GM18861 (cell line): ENCODE measurements around the gene GPC1.

Experiments
- ATAC-seq: cut with Tn5 transposase; IDR thresholded peaks from one replicate; pipeline ENCODE4 v1.9.1; 2021; ENCODE audit not compliant: unreplicated experiment

Gene GPC1

DNA sequence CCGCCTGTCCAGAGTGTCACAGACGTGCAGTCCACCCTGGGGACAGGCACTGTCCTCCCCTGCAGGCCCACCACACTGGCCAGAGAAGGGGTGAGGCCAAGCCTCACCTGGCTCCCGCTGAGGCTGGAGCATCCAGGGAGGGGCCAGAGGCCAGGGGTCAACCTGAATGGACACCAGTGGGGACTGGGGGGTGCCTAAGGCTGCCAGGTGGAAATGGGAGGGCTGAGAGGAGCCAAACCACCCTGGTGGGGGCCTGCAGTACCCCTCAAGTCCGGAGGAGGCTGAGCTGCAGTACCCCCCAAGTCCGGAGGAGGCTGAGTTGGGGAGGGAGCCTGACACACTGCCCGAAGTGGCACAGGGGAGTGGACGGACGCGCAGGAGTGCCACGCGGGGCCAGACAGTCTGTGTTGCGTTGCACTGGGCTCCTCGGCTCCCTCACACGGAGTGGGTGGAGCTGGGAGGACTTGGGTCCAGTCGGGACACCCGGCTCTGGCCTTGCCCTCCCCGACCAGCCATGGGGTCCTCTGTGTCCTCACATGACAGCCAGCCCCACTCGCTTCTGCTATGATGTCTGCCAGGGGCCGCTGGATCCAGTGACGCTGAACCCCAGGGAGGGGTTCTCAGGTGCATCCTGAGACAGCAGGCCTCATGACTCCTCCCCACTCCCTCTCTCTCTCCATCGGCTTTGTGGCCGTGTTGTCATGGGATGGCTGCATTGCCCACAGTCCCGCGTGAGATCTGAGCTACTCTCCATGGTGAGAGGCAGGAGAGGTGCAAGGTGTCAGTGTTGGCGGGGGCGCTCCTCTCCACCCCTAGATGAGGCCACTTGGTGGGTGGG lies 22.3 kb upstream of the GPC1 start:
- ATAC-seq = no peak

DNA sequence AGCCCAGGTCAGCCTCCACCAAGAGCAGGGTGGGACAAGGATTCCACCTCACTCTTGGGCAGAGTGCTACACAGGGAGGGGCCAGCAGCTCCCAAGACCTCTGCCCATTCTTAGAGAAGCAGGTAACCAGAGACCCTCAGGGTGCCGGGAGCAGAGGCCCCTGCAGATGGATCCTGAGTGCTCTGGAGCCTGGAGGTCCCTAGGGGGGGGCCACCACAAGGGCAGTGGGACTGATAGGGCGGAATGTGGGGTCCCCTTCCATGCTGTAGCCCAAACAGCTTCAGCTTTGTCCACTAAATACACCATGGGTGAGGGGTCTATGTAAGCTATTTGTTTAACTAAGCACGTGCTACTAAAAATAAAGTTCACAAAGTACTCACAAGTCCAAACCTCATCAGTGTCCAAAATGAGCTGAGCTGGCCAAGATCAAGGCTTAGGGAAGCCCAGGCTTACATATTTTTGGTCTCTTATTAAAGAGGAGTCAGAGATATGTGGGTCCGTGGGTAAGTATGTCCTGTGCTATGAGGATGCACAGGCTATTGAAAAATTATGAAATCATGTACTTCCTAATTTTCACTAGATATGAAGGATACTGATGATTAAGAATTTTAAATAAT lies 21.5 kb upstream of the GPC1 start:
- no peak for ATAC-seq

DNA sequence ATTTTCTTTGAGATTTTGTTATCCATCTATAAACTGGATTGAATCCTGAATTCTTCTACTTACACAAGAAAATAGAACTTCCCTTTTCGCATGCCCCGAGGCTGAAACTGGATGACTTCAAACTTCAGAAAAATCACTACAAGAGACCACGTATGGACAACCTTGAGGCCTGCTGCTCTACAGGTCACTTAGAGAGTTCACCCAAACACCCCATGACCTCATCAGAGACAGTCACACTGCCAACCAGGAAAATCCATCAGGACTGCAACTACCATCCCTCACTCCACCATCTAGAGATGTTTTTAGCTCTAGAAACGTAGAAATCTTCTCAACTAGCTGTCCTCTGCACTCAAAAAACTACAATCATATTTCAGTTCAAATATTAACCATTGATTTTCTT lies 18.6 kb upstream of the GPC1 start:
- ATAC-seq = no peak

DNA sequence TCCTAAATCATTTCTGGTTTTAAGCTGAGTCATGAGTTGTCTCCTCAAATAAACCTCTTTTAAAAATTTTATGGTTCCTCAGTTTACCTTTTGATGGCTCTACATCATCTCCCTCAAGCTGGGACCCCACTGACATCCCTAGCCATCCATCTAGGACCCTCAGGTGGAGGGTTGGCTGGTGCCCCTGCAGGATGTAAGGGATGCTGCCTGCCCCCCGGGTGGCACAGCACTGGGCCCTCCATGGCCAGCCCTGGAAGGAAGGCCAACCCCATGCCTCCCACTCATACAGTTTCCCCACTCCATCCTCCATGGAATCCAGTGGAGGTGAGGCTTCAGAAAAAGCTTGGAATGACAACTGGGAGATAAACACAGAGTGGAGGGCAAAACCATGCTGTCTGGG lies 17.2 kb upstream of the GPC1 start:
- ATAC-seq = no peak

DNA sequence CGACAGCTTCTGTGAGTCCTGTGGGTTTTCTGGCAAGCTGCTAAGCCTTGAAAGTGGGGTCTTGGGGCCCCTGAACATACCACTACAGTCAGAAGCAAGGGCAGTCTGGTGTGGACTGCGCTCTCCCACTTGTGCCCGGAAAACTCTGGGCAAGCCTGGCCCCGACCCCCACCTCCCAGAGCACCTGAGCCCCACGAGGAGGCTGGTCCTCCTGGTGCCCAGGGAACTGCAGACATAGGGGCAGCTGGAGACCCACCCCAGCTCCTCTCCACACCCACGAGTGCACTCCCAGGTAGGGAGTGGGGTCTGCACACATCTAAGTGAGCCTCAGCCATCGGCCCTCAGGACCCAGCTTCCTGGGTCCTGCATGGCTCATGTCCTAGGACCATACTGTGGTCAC lies 16.2 kb upstream of the GPC1 start:
- no peak for ATAC-seq

DNA sequence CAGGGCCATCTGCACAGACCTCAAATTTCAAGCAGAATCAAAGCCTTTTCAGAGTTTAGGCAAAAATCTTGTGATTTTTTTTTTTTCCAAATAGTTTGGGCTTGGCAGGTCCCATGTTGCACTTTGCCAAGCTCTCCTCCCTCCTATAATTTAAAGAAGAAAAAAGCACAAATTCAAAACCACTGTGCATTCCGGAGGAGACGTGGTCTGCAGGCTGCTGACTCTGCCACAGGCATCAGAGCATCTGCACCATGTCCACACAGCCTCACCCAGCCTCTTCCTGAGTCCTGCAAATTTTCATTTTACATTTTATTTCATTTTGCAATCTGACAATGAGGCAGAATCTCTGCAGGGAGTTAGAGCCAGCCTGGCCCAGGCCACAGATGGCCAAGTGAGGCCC lies 15.7 kb upstream of the GPC1 start:
- no peak for ATAC-seq

DNA sequence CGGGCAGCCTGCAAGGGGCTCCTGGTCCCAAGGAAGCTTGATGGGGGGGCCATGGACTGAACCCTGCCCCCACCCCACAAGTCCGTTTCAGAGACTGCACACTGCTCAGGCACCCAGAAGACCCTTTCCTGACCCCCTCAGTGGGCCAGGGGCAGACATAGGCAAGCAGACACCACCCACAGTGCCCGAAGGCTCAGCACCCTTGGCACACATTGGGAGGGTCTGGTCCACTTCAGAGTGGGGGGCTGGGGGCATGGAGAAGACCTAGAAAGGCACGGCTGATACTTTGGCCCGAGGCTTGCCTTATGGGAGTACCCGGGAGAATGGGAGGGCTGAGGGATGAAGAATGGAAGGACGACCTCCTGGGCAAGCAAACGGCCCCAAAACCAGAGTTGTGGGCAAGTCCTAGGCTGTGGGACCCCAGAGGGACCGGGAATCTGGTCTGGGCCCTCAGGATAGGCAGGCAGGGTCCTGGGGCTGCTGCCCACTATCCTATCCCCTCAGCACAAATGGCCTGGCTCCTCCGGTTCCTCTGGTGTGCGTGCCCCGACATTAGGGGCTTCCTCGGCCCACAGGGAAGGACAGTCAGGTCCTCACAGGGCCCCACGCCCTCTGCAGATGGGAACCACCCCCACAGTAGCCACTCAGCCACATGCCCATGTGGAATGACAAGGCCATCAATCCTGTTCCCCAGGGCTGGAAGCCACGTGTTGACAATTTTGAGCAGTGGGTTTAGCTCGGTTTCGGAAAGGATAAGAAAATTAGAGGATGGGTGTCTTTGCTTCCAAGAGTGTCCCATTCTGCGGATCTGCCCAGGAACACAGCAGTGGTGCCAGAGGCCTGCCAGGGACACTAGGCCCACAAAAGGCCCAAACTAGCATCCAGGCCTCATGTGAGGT lies 15.0 kb upstream of the GPC1 start:
- ATAC-seq = no peak

DNA sequence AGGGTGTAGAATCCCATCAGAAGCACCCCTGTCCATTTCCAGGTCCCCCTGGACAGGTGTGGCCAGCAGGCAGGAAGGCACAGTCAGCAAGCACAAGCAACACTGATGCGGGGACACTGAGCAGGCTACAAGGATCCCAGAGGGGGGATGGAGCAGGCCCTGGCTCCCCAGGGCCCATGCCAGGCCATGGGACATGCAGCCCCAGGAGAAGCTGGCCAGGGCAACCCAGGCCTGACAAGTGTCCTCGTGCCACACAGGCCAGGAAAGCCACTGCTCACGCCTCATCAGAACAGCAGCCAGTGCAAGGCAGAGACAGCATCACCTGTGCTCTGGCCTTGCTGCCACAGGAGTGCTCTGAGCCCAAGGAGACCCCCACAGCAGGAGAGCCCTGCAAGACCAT lies 14.1 kb upstream of the GPC1 start:
- ATAC-seq = no peak

DNA sequence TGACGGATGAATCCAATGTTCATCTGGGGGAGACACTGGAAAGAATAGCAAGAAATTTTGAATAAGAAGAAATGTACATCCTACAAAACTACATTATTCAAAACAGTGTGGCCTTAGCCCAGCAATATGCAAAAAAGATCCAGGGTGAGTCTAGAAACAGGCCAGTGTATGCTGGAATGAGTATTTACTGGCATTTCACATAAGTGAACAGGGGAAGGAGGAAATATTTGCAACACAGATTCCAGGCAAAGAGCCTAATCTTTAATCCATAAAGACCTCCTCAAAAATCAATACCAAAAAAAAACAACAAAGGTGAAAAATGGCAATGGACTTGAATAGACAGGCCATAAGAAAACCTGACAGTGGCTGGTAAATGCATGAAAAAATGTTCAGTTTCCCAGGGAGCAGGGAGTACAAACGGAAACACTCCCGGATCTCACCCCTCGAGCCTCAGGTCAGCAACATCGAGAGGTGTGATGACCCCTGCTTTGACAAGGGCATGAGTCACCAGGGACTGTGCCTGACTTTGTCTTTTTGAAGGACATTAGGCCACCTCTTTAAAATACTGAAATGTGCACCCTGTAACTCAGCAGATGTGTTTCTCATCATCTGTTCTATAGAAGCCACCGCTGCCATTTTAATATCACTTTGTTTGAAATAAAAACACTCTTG lies 12.7 kb upstream of the GPC1 start:
- no peak for ATAC-seq

DNA sequence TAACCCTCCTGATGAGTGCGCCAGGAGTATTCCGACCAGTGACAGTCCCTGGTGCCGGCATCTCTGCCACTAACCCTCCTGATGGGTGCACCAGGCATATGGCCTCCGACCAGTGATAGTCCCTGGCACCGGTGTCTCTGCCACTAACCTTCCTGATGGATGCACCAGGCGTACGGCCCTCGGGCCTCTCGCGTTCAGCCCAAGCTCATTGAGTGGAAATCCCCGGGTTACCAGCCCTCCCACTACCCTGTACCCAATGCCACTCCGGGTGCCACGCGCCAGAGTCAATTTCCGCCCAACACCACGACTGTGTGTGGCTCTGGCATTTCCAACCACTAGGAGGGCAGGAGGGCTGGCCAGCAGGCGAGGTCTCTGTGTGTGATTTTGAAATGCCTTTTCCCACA lies 11.7 kb upstream of the GPC1 start:
- no peak for ATAC-seq

DNA sequence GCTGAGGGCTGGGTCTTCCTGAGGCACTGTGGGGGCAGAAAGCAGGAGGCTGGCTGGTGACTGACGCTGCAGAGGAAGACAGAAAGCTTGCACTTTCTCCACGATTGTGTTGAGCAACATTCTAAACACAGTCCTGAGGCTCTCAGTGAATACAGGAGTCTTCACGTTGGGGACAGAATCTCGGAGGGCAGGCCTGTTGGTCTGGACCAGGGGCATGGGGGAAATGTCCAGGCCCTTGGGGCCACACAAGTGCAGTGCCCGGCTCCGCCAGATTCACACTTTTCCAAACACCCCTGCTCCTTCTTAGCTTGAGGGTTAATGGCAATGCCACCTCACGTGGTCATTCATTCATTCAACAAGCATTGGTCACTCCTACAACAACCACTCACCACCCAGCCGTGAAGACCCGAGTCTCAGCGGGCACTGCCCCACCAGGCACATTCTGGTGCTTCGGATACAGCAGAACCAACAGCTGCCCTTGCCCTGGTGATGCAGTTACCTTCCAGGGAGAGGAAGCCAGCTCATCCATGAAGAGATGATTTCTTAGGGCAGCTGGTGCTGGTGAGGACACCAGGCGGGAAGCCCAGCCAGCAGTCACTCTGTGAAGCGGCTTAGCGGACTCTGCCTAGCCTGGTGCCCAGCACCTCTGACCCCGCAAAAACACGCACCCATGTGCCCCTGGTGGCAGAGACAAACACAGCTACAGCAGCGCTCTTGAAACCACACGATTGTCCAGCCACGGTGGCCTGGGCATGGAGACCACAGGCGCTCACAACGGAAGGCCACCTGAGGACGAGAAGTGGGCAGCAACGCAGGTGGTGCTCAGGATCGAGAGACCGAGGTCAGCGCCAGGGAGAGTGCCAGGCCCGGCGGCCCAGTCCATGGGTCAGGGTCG lies 10.9 kb upstream of the GPC1 start:
- no peak for ATAC-seq

DNA sequence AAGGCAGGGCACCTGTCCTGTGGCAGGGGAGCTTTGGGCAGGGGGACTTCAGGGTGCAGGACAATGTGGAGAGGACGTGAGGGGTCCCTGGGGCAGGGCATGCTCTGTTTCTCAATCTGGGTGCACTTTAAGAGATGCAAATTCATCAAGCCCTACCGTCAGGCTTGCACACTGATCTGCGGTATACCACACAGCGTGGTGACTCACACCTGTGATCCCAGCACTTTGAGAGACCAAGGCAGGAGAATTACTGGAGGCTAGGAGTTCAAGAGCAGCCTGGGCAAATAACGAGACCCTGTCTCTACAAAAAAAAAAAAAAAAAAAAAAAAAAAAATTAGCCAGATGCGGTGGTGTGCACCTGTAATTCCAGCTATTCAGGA lies 10.2 kb upstream of the GPC1 start:
- ATAC-seq = no peak

DNA sequence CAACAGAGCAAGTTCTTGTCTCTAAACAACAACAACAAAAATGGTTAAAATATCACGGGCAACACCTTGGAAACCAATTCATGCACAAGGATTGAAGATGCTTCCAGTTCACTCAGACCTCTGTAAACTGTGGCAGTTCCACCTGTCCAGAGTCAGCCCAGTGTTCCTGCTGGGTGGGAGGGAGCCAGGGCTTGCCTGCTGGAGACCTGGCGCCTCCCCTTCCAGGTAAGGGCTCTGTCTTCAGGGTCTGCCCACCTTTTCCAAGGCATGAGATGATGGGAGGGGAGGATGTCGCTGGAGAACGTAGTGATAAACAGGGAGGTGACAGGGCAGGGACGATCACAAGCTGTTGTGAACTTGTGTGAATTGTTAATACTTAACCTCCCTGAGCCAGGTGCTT lies 9.8 kb upstream of the GPC1 start:
- no peak for ATAC-seq

DNA sequence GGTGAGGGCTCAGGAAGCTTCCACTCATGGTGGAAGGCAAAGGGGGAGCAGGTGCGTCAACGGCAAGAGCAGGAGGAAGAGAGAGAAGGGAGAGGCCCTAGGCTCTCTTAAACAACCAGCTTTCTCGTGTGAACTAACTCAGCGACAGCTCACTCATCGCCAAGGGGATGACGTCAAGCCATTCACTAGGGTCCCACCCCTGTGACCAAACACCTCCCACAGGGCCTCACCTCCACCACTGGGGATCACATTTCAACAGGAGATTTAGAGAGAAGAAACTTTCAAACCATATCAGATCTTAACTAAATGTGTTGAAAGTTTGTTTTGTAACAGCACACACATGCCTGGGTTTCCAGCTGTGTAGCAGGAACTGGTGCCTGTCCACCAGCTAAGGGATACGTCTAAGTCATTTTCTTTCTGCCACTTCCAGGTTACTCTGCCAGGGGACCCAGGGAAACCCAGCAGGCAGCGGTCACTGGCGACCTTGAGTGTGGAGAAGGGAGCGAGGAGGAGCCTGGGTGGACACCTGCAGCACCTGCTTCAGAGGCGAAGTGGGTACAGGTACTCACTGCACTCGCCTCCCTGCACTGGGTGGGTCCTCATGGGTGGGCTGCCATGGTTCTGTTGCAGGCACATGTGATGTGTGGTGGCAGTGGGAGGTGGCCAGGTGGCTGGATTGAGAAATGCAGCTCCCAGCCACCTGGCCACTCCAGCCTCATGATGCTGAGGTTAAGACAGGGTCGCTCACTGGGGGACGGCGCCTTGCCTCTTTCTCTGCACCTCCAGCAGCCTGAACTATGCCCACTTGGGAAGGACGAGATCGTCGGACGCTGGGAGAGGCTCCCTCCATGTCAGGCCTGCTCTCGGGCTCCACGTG lies 8.4 kb upstream of the GPC1 start:
- ATAC-seq = no peak

DNA sequence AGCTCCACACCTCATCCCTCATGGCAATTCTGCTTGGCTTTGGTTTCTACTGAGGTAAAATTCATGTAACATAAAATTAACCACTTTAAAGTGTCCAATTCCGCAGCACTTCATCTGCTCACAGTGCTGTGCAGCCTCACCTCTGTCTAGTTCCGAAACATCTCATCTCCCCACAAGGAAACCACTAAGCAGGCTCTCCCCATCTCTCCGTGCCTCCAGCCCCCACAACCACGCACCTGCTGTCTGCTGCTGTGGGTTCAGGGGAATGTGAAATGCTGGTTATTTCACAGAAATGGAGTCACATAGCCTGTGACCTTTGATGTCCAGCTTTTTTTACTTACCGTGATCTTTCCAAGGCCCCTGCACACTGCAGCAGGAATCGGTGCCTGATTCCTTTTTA lies 7.7 kb upstream of the GPC1 start:
- no peak for ATAC-seq

DNA sequence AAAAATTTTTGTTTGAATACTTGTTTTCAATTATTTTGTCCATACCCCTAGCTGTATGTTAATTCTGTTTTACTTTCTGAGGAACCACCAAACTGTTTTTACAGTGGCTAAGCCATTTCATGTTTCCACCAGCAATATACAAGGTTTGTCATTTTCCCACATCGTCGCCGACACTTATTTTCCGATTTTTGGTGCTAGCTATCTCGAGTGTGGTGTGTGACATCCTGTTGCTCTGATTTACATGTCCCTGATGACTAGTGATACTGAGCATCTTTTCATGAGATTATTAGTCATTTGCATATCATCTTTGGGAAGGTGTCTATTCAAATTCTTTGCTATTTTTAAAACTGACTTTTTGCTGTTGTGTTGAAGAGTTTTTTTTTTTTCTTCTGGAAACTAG lies 7.2 kb upstream of the GPC1 start:
- ATAC-seq = no peak

DNA sequence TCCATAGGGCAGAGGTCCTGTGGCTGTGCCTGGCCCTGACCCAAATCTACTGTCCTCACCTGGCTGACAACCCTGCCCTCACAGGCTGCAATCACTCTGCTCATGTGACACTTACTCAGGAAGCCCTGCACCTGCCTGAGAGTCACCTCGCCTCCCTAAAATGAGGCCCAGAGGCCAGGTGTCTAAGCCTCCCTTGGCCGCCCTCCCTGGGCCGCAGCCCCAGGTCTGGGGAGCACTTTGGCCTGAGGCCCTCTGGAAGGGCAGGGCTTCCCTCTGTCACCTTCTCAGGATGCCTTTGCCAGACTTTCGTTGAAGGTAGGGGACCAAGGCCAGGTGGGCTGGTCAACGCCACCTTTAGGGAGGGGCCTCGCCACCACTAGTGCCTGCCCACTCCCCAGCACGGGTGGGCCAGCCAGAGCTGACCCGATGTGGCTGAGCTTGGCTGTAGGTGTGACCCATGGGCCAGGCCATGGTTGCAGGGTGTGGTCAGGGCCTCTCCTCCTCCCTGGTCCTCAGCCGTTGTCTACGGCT lies 6.1 kb upstream of the GPC1 start:
- no peak for ATAC-seq

DNA sequence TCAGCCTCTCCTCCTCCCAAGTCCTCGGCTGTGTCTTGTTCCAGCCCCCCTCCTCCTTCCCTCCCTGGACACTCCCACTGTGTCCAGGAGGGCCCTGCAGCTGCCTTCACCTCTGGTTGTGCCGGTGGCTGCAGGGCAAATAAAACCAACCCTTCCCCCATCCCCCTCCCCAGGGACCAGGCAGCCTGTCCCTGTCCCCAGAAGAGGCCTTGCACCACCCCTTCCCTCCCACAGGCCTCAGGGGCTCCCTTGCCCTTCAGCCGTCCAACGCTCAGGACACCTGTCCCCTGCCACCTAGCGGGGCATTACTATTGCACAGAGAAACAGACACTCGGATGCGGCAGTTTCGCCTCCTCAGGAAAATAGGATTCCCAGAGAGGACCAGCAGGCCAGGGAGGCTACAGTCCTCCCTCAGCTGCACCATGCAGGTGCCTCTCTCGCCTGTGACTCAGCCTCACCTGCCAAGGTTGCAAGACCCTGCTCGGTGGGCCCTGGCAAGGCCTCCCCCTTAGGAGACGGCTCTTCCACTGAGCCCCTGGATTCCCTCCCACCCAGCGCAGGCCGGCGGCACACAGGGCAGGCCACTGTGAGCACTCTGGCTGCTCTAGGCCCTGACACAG lies 5.5 kb upstream of the GPC1 start:
- no peak for ATAC-seq

DNA sequence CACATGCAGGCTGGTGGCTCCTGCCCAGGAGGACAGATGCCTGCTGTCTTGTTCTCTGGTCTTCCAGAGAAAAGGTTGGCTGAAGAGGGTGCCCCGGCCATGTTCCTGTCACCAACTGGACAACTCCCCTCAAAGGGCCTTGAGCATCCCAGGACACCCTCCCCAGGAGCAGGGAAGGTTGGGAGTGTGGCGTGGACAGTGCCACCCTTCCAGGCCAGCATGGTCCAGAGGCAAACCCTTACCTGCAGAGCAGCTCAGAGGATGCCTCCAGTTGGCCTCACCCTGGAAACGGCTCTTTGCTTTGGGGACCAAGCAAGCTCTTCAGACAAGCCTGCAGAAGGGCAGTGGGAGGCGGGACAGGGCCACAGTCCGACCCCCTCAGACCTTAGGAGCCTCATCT lies 4.9 kb upstream of the GPC1 start:
- no peak for ATAC-seq
